NCI-H345 (cell line): ENCODE measurements around the gene TMEM222.

Experiments used
- DNase-seq: peaks from one replicate; lab custom pipeline; 2025; lab: John Stamatoyannopoulos, UW

Gene TMEM222

DNA sequence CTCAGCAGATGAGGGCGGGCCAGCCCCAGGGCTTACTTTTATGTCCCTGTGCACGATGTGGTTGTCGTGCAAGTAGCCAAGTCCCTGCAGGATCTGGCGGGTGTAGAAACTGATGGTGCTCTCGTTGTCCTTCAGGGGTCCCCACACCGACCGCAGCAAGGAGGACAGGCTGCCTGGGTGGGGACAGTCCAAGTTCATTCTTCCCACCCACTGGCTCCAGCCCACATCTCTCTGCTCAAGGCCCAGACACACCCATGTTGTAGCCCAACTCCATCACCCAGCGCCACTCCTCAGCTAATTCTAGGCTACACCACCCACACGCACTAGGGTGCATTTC, 37.8 kb downstream of the TMEM222 start:
- DNase-seq: no peak

DNA sequence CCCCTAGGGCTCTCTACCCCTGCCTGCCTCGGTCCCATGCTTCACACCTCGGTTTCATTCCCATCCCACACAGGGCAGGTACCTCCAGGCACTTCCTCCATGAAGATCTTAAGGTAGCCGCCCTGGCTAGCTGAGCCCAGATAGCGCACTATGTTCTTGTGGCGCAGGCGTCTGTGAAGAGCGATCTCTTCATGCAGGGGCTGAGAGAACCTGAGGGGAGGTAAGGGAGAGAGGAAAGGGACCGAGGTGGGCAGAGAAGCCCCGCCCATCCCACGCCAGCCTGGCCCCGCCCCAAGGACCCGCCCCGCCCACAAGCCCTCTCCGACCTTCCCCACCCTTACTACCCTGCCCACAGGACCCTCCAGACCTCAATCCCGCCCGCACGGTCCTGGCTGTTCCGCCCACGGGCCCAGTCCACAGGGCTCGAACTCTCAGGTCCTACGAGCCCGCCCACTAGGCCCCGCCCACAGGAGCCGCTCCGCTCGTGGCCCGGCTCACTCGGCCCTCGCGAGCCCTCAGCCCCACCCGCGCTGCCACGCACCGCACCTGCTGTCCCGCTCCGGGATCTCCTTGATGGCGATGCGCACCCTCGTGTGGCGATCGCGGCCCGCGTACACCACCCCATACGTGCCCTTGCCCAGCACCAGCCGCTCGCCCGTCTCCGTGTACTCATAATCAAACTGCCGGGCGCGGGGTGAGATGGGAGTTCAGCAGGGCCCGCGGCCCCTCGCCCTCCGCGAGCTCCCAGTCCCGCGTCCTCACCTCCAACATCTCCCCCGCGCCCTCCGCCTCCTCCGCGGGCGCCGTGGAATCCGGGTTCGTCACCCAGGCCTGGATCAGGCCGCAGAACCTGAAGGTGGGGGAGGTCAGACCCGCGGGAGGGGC, 38.4 kb downstream of the TMEM222 start:
- no peak for DNase-seq

DNA sequence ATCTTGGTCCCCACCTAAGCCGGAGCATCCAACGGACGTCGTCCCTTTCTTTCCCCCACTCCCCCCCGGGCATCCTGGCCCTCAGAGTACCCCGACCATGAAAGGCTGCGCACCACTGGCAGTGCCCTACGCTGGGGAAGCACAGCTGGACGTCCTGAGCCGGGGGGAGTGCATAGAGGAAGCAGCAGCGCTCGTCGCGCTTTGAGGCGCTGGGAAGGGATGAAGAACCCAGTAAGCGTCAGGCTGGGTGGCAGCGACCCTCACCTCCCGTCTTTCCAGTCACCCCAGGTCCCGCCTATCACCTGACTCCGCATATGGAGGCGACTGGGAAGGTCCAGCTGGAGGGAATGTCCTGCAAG, 39.1 kb downstream of the TMEM222 start:
- DNase-seq: no peak

DNA sequence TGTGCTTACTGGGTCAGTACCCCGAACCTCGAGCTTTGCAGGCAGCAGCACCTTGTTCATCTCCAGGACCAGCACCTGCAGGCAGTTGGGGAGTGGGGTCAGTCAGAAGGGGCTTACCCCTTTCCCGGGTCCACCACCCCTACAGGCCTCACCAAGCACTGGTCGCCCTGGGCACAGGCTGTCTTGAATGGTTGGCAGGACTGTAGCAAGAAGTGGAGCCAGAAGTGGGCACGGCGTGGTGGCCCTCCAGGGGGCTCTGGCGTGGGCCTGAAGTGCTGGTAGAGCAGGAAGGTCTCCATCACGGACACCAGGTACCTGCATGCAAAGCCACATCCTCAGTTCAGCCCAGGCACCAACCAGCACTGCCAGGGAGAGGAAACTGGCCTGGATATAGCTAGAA, 39.6 kb downstream of the TMEM222 start:
- DNase-seq: no peak

DNA sequence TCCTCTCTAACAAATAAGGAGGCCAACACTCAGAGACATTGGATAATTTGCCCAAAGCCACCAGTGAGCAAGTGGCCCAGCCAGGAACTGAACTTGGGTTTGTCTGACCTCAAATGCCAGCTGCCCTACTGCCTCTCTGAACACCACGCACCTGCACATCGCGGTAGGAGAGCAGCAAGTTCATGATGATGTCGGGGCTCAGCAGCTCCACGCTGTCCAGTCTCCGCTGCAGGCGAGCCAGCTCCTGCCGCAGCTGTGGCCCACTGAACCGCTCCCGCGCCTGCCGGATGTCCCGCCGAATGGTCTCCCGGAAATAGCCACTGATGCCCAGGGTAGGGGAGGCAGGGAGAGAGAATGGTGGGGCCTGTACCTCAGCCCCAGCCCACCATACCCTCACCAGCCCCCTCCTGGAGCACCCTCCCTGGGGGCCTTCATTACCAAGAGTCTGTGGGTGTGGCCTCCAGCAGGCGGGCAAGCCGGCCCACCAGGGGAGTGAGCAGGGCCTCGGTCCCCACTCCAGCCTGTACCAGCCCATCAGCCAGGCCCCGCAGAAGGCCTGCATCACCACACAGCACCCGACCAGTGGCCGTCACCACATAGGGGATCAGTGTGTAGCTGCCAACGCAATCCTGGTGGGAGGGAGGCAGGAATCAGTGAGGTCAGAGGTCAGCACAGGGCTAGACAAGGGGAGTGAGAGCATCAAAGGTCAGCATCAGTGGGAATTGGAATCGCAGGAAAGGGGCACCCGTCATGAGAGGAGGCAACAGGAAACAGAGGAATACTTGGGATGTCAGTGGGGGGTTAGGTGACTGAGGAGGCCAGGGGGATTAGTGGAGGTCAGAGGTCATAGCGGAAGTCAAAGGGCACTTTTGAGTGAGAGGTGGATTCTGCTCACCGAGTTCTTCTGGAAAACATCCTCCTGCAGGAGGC, 42.1 kb downstream of the TMEM222 start:
- no peak for DNase-seq

DNA sequence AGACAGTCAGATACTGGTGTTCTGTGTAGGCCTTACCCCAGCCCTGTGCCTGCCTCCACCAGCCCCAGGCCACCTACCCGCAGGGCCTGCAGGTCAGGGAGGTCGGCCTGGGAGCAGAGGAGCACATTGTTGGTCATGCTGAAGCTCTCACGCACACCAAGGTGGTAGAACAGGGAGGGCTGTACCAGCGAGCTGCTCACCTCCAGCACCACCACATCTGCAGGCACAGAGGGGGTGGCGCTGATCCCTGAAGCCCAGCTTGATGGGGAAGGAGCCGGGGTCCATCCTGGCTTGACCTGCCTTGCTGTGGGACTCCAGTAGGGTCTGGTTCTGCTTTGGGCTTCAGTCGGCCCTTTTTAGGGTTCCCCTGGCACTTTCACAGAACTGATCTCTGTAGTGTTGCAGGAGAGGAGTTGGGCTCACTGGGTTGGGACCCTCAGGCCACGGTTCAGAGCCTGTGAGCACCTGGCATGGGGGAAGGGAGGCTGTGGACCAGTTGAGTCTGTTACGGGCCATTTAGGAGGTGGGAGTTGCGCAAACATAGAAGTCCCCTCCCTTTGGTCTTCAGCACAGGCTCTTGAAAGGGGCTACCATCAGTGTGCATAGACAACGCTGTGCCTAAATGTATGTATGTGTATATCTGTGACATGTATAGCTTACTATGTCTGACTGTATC, 42.9 kb downstream of the TMEM222 start:
- DNase-seq: no peak

DNA sequence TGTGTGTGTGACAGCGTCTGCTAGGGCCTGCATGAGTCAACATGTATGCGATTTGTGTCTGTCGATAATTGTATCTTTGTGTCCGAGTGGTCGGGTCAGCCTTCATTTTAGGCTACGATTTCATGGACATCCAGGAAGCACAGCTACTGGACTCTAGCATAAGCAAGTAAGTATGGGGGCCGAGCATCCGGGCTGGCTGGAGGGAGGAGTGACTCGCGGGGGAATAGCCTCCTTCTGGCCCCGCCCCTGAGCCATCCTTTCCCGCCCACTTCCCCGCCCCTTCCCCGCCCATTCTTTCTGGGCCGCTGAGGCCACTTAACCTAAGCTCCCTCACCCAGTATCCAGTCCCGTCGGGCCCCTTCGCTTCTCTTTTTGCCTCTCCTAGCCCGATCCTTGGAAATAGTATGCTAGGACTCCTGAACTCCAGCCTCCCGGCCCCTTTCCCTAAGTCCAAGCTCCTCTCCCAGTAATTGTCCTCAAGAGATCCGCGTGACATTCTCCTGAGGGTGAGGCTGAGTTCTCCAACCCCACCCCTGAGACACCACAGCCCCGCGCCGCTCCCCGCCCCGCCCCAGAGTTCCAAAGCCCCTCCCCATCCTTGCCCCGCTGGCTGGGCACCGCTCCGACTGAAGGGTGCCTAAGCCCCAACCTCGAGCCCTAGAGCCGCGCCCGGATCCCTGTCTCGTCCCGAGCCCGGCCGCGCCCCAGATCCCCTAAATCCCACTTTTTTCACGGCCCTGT, 43.6 kb downstream of the TMEM222 start:
- peak; percentile 90 for DNase-seq

DNA sequence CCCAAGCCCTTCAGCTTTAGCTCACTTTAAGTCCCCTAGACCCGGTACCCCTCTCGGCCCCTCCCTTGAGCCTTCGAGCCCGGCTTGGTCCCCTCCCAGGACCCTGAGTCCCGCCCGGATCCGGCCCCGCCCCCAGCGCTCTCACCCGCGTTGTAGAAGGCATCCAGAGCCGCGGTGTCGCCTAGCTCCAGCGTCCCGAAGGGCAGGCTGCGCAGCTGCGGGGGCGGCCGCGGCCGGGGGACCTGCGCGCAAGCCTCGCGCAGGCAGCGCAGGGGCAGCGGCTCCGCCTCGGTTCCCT, 44.1 kb downstream of the TMEM222 start:
- peak; percentile 86 for DNase-seq

DNA sequence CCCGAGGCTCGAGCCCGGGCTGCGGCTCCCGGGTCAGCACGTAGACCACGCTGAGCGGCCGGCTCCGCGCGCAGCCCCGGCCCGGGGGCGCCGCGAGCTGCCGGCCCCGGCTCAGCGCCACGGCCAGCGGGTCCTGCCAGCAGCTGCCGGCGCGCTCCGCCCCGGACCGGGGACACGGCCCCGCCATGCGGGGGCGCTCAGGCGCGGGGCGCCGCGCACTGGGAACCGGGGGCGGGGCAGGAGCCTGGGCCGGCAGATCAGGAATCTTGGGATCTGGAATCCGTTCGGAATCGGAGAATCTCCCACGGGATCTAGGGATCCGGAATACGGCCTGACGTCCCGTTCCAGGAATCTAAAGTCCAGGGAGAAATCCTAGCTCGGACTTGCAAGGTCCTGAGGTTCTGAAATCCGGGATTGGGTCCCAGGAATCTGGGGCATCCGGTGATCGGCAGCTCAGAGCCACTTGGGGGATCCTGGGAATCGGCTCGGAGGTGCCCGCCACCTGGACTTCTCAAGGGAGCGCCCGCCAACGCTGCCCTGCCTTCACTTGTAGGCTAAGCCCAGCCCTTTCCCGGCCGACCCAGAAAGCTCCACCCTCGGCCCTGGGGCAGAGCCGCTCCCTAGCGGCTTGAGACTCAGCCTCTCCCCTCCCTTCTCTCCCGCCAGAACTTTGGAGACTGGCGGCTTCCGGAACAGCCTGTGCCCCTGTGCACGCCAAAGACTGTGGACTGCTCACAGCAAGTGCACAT, 44.6 kb downstream of the TMEM222 start, which contains the start of gene MAP3K6:
TSS of gene MAP3K6 (minus strand) at position 551 of the 749 bp plus-strand sequence. CDS start at position 187, 364 bp downstream.
- peak; percentile 82 for DNase-seq

DNA sequence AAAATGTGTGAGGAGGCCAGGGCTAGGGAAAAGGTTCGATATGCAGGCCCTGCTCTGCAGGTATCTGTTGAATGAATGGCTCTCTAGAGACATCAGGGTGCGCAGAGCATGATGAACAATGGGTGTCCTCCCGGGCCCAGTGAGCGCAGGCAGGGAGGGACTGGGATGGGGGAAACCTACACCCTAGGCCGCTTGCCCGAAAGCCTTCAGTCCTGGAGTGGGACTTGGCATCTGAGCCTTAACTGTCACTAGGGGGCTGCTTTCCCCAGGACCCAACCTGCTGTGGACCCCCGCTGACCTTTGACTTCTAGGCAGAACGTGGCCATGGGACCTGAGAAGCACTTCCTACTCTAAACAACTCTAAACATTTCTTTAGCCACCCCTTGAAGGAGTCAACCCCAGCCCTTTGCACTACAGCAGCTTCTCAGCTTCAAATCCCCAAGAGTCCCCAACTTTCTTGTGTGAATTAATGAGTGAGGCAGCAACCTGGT, 45.2 kb downstream of the TMEM222 start:
- no peak for DNase-seq

DNA sequence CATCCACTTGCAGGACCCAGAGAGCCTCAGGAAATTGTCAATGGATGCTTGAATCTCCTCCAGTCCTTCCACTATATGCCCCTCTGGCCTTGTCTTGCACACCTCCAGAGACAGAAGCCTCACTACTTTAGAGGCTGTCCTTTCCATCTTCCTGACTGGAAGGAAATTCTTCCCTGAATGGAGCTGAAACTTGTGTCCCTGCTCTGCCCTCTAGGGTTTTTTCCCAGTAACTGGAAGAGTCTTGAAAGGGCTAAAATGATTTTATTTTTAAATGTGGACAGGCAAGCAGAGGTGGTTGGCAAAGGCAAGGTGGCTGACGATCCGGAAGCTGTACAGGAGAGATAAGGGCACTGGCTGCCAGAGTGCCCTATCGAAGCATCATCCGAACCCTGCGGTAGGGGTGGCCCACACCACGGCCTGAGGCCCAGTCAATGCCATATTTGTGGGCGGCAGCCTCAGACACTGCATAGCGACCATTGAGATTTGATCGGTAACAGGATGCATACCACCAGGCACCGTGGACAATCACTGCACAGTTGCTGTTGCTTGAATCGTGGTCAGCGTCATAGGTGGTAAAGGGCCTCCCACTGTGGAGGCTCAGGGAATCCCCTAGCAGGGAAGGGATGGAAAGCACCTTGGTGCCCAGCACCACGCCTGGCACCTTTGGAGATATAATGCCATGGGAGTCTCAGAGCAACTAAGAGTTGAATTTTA, 47.1 kb downstream of the TMEM222 start:
- DNase-seq: no peak

DNA sequence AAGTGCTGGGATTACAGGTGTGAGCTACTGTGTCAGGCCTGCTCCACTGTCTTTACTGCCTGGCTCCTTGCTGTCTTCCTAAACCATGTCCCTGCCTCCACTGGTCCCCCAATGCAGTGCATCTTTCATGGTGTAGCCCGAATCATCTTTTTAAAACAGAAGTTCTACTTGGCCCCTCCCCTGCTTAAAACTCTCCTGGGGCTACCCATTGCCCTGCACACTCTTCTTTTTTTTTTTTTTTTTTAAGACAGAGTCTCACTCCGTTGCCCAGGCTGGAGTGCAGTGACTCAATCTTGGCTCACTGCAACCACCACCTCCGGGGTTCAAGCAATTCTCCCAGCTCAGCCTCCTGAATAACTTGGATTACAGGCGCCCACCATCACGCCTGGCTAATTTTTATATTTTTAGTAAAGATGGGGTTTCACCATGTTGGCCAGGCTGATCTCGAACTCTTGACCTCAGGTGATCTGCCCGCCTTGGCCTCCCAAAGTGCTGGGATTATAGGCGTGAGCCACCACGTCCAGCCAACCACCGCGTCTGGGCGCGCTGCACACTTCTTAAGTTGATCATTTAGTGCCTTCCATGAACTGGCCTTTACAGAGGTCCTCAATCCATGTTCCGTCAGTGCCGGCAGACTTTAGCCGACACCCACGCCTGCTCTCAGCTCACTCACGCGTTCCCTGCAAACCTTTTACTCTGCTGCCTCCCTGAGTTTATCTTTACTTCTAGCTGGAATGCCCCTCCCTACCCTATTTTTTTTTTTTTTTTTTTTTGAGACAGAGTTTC, 50.3 kb downstream of the TMEM222 start:
- DNase-seq: no peak

DNA sequence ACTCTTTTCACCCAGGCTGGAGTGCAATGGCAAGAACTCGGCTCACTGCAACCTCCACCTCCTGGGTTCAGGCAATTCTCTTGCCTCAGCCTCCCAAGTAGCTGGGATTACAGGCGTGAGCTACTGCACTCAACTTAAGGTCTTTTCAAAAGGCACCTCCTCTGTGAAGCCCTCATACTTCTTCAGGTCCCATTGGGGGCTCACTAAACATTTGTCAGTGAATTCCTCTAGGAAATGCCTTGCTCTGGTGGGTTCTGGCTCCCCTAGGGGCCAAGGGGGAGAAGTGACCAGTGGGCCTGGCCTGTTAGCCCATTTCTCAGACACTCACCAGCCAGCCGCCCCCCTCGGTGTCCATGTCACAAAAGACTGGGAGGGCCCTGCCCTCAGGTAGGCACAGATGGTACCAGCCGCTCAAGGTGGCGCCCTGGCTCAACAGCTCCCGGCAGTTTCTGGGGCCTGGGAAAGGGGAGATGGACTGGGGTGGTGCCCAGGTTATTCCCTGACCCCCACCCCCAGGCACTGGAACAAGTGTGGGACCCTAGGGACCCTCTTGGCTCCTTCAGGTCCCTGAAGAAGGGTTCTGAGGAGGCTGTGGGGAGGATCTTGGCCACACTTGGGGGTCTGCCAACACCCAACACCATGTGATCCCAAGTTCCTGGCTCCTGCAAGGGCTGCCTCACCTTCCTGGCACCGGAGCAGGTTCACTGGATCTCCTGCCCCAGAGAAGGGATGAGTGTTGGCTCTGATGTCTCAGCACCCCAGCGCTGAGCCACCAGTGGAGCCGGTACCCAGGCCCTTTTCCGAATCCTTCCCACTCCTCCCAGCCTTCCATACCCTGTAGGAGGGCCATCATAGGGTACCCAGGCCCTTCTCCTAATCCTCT, 51.1 kb downstream of the TMEM222 start:
- no peak for DNase-seq

DNA sequence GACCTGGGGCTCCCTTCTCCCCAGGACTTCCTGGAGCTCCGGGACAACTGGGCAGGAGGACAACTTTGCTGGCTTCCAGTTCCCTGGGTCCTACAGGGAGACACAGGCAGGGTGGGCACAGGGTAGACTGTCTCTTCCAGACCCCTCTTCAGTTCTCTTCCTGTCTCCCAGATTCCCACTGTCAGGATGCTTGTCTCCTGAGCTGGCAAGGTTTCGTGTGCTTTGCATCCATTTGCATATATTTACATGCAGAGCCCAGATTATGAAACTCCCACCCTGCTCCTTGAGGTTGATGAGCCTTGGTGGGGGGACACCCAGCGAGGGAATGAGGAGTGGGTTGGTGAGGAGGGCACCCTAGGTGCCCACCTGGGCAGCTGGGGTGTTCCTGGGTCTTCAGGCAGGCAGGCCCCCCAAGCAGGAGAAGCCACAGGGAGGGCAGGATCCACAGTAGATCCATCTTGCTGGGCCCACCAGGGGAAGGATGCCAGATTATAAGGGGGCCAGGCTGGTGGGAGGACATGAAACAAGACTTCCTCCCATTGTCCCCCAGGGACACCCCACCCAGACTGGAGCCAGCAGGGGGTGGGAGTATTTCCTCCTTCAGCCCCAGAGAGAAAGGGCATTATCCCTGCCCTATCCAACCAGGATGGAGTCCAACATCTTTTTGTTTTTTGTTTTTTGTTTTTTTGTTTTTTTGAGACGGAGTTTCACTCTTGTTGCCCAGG, 52.6 kb downstream of the TMEM222 start, which contains the start of gene FCN3:
TSS of gene FCN3 (minus strand) at position 463 of the 725 bp plus-strand sequence. CDS start at position 457, 6 bp downstream.
- DNase-seq: no peak

DNA sequence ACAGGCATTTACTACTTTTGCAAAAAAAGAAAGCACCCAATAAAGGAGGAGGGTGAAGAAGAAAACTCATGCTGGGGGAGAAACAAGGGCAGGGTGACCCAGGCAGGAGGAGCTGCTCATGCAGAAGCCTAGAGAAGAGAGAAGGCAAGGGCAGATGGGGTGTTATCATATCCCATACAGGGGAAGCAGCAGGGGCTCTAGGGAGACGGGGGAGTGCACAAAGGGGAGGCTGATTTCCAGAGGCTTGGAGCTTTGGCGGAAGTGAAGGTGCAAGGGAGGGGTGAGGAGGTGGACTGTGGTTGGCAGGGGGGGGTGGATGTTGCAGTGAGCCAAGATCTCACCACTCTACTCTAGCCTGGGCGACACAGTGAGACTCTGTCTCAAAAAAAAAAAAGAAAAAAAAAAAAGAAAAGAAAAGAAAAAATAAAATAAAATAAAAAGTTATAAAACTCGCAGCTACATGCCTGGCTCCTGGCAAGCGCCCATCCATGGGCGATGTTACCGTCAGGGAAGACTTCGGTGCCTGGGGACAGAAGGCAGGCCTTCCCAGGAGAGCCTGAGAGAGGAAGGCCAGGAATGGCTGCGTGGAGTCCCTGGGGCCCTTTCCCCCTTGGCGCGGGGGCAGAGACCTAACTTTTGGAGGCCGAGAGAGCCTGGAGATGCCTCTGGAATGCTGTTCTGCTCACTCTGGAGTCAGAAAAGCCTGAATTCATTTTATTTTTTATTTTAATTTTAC, 56.0 kb downstream of the TMEM222 start:
- no peak for DNase-seq

DNA sequence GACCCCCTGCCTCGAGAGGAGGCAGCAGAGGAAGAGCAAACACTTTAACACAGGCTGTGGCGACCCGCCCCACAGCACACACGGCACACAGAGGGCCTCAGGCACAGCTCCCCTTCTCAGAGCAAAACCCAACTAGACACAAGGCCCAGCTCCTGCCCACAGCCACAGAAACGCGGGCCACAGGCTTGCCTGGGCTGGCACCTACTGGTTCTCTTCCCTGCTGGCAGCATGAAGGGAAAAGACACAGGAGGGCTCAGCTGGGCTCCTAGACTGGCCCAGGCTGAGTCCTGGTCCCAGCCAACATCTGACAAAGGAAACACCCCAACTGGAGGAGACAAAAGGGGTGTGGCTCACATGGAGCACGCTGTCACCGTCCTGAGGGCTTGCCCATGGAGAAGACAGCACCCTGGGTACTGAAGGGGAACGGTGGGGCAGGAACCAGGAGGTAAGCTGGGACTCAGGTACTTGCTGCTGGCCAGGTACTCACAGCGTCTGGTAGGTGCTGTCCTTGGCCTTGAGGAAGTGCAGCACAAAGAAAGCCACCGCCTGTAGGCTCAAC, 57.7 kb downstream of the TMEM222 start:
- DNase-seq: peak; percentile 48

DNA sequence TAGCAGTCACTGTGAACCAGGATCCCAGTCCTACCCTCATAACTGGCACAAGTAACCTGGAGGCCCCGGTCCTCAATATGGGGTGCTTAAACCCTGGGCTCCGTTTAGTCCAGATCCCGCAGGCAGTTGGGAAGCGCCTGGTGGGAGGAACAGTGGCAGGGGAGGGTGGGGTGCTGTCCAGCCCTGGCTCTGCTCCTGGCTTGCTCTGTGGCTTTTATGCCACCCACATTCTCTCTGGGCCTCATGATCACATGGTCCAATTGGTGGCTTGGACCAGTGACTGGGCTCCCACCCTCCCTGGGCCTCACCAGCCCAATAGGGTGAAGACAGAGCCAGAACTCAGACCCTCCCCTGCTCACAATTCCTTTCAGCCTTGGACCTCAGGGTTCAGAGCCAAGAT, 58.3 kb downstream of the TMEM222 start:
- no peak for DNase-seq
